Esophagus muscularis mucosa (tissue), 4 donors: ENCODE results near the gene ADNP. TPM values are rescaled to one million over a fixed set of nuclear protein-coding genes. Genes with fewer than 3 reads are reported as not detected.
A peak's percentile ranks its signal among the peaks of the same experiment; 100 is the strongest.

Experiments
- DNase-seq: peaks from one replicate; pipeline ENCODE4 v3.0.0-alpha.2; 2017; ENCODE audit errors: extremely low spot score
- H3K27ac ChIP-seq, 4 donors: fragments of 200-600 bp; sonication (generic); replicated peaks in 1 of 4; 1 replicate in 3 of 4; 2 replicates in 1 of 4; pipeline ENCODE4 v1.5.1; 2016 to 2019; ENCODE audit warnings: mild to moderate bottlenecking in 1 of 4
- H3K27me3 ChIP-seq, 4 donors: fragments of 200-600 bp; sonication (generic); one replicate each; pipeline versions ENCODE4 v1.5.1 to v1.6.0; 2016 to 2019
- H3K36me3 ChIP-seq, 4 donors: fragments of 200-600 bp; sonication (generic); one replicate each; pipeline ENCODE4 v1.5.1; 2016 to 2019
- H3K4me1 ChIP-seq, 4 donors: fragments of 200-600 bp; sonication (generic); one replicate each; pipeline ENCODE4 v1.5.1; 2016 to 2019
- H3K4me3 ChIP-seq, 4 donors: fragments of 200-600 bp; sonication (generic); 1 replicate in 2 of 4; 2 replicates in 2 of 4; pipeline ENCODE4 v1.5.1; 2016 to 2019; ENCODE audit warnings: mild to moderate bottlenecking in 4 of 4, moderate library complexity in 1 of 4
- H3K9me3 ChIP-seq, 4 donors: fragments of 200-600 bp; sonication (generic); 1 replicate in 3 of 4; 2 replicates in 1 of 4; pipeline ENCODE4 v1.5.1; 2016 to 2019
- CTCF ChIP-seq, 3 experiments: fragments of 200-600 bp in 2 of 3; fragments of 450-650 bp in 1 of 3; sonication (generic) in 2 of 3; IDR thresholded peaks; one replicate each; pipeline ENCODE4 v1.5.1; 2017 to 2019; ENCODE audit warnings: antibody characterized with exemption in 3 of 3, mild to moderate bottlenecking in 2 of 3, moderate library complexity in 1 of 3
- EP300 ChIP-seq: sonication (generic); formaldehyde crosslinking; IDR thresholded peaks from one replicate; pipeline ENCODE4 v1.6.1; 2017; ENCODE audit warnings: antibody characterized with exemption
- POLR2A ChIP-seq: fragments of 450-650 bp; IDR thresholded peaks from one replicate; pipeline ENCODE4 v1.6.1; 2017; ENCODE audit warnings: antibody characterized with exemption, moderate library complexity, mild to moderate bottlenecking, low read depth
- POLR2AphosphoS5 ChIP-seq, 2 donors: sonication (generic); formaldehyde crosslinking; IDR thresholded peaks; one replicate each; pipeline ENCODE4 v1.6.1; 2017; ENCODE audit warnings: antibody characterized with exemption in 2 of 2
- WGBS: methylation state at CpG from one replicate; pipeline ENCODE4 v1.1.5; 2018; 5-methylcytosine and 5-hydroxymethylcytosine counted together
- intact Hi-C: fragments of 100-400 bp; cut with DNase I; formaldehyde crosslinking; loops from one replicate; pipeline ENCODE4 v1.15.1; 2023
- total RNA-seq, 4 donors: library from RNA; depleted of rRNA; stranded (reverse); fragments of >200 nt; gene quantifications; one replicate each; pipeline versions ENCODE4 v1.1.0 to v1.2.1, GENCODE V29; 2016

ADNP gene
- total RNA-seq, 4 donors from 2014 or later = 39.1 to 59.8 (median 48.2) TPM

- intact Hi-C loops = no loop called here
Observed at GRCh38 chr20:50928469-50928868, 2.8 kb downstream of the ADNP start.

GRCh38 chr20:50926530-50926929 lies 4.7 kb downstream of the ADNP start:
- Histone ChIP-seq H3K4me3 (no peak overlapping the region), H3K4me1 (peaks cover 44 to 87% (median 83%) of the 10 kb centered on the region in 4 donors), H3K27ac (no peak overlapping the region), H3K36me3 (peaks cover 0 to 21% (median 3%) of the 10 kb centered on the region in 4 donors), H3K27me3 (peaks cover 0 to under 1% (median 0%) of the 10 kb centered on the region in 4 donors), H3K9me3 (no peaks in the 10 kb centered on the region)
- no peak for TF ChIP-seq POLR2A
- TF ChIP-seq EP300 = no peak
- no peak for TF ChIP-seq CTCF (IDR thresholded peaks at IDR 0.05)
- no peak for TF ChIP-seq POLR2AphosphoS5 (IDR thresholded peaks at IDR 0.05)
- DNase-seq = no peak
- WGBS = 33% methylated on average over 1 of the region's 1 CpG
- intact Hi-C loops = no loop called here

More at GRCh38 chr20:50928469-50928868, 2.8 kb downstream of the ADNP start:
- Histone ChIP-seq H3K4me1 (peaks cover 45 to 74% (median 73%) of the 10 kb centered on the region in 4 donors), H3K27me3 (peaks cover 0 to 4% (median 0%) of the 10 kb centered on the region in 4 donors), H3K27ac (peak overlapping the region in 1 of 4 donors; percentile 78), H3K36me3 (peaks cover 0 to 19% (median 3%) of the 10 kb centered on the region in 4 donors), H3K4me3 (peak overlapping the region in 1 of 4 donors; percentile 94), H3K9me3 (no peaks in the 10 kb centered on the region)
- 73% methylated on average over 5 of the region's 5 CpGs for WGBS
- no peak for TF ChIP-seq POLR2A
- TF ChIP-seq POLR2AphosphoS5 (IDR thresholded peaks at IDR 0.05) = no peak
- no peak for TF ChIP-seq CTCF (IDR thresholded peaks at IDR 0.05)
- no peak for TF ChIP-seq EP300
- no peak for DNase-seq

GRCh38 chr20:50924261-50924920 lies 6.8 kb downstream of the ADNP start:
- peaks cover 60 to 99% (median 97%) of the 10 kb centered on the region in 4 donors for H3K4me1 ChIP-seq
- no peak overlapping the region for H3K4me3 ChIP-seq
- TF ChIP-seq CTCF (IDR thresholded peaks at IDR 0.05) (no peak), EP300 (no peak), POLR2A (no peak), POLR2AphosphoS5 (IDR thresholded peaks at IDR 0.05) (no peak)
- H3K36me3 ChIP-seq = peaks cover 0 to 21% (median 3%) of the 10 kb centered on the region in 4 donors
- no peaks in the 10 kb centered on the region for H3K9me3 ChIP-seq
- no peaks in the 10 kb centered on the region for H3K27me3 ChIP-seq
- H3K27ac ChIP-seq = no peak overlapping the region
- DNase-seq = no peak
- intact Hi-C loops = no loop called here
- WGBS = 44% methylated on average over 2 of the region's 2 CpGs

GRCh38 chr20:50921803-50922501 lies 9.3 kb downstream of the ADNP start:
- Histone ChIP-seq H3K9me3 (no peaks in the 10 kb centered on the region), H3K27me3 (no peaks in the 10 kb centered on the region), H3K36me3 (peaks cover 0 to 8% (median 3%) of the 10 kb centered on the region in 4 donors), H3K4me3 (no peak overlapping the region), H3K4me1 (peaks cover 54 to 99% (median 95%) of the 10 kb centered on the region in 4 donors), H3K27ac (peak overlapping the region in 2 of 4 donors; percentile 3 to 15)
- TF ChIP-seq CTCF (IDR thresholded peaks at IDR 0.05) = no peak
- no peak for TF ChIP-seq EP300
- no peak for TF ChIP-seq POLR2A
- no peak for TF ChIP-seq POLR2AphosphoS5 (IDR thresholded peaks at IDR 0.05)
- WGBS = 73% methylated on average over 8 of the region's 8 CpGs
- DNase-seq = no peak
- intact Hi-C loops = no loop called here
